Measurements from ENCODE around the gene RAB3GAP1. TPM values are rescaled to one million over a fixed set of nuclear protein-coding genes. Genes with fewer than 3 reads are reported as not detected.
"Not testable (repeated sequence)": the region's sequence is repeated elsewhere in the genome, so short reads cannot be mapped to it uniquely, and the experiment has no call there.

RAB3GAP1 gene
- total RNA-seq, 1 experiment from 2014 or later, result 38.6 TPM

DNA sequence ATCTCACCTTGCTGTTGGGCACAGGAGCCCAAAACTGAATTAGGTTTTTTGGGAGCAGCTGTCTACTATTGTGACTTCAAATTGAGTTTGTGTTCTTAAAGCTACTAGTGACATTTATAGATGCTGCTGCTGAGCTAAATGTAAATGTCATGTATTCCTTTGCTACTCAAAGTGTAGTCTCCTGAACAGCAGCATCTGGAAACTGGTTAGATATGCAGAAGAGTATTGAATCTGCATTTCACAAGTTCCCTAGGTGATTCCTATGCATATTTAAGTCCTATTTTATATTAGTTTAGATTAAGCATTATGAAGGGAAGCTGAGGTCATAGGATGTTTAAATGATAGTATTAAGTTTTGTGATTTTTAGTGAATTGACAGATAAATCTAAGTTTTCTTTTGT lies 67.5 kb downstream of the RAB3GAP1 start:
- in situ Hi-C loops (cut with HindIII; ENCODE audit: low pct_unique_long_range_greater_than_20kb, low sequenced_read_pairs), result no loop called here
- no TSS peak for BruUV-seq (replicated peaks)
- POLR2A ChIA-PET, result no interaction called here

DNA sequence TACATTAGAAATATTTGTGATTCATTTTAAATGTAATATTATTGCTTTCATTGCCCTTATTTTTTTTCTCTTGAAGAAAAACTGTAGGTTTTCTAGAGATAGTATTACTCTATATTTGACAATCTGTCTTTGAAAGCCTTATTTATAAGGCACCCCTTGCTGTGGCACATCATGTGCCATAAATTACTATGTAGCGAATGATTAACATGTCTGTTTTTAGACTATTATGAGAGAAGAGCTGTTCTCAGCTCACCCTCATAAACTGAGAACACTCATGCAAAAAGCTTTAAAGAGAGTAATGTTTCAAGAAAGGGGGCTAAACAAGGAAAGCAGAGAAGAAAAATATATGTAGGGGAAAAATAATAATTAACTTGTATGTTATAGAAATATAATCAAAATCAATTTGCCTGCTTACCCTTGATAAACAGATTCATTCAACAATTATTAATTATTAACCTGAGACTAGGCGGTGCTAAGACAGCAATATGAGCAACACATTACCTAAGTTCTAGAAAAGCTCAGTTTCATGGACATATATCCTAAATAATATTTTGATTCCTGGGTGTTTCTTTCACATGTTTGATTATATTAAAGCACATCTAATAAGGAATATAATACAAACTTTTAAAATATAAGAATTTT lies 69.0 kb downstream of the RAB3GAP1 start:
- Histone ChIP-seq H3K4me3 (ENCODE audit: low read depth in 2 of 2, low read length in 2 of 2) (no peak overlapping the region), H3K36me3 (ENCODE audit: control insufficient read depth, insufficient read depth, low read length) (peaks cover 16% of the 10 kb centered on the region), H3K27ac (ENCODE audit: low read length) (no peak overlapping the region), H3K27me3 (ENCODE audit: control insufficient read depth, insufficient read depth, low read length) (no peaks in the 10 kb centered on the region), H3K4me1 (ENCODE audit: control insufficient read depth, insufficient read depth, low read length) (no peaks in the 10 kb centered on the region), H3K9me3 (ENCODE audit: control insufficient read depth, insufficient read depth, low read depth, low read length) (no peaks in the 10 kb centered on the region)
- in situ Hi-C loops (cut with HindIII; ENCODE audit: low pct_unique_long_range_greater_than_20kb, low sequenced_read_pairs), result no loop called here
- BruUV-seq (replicated peaks), result no TSS peak
- ATAC-seq (no peak), DNase-seq (ENCODE audit: low read depth, low spot score) (no peak)
- CTCF ChIA-PET, result no interaction called here
- intact Hi-C loops (cut with micrococcal nuclease; ENCODE audit: unreplicated experiment), result no loop called here
- TF ChIP-seq, protein P1, sequence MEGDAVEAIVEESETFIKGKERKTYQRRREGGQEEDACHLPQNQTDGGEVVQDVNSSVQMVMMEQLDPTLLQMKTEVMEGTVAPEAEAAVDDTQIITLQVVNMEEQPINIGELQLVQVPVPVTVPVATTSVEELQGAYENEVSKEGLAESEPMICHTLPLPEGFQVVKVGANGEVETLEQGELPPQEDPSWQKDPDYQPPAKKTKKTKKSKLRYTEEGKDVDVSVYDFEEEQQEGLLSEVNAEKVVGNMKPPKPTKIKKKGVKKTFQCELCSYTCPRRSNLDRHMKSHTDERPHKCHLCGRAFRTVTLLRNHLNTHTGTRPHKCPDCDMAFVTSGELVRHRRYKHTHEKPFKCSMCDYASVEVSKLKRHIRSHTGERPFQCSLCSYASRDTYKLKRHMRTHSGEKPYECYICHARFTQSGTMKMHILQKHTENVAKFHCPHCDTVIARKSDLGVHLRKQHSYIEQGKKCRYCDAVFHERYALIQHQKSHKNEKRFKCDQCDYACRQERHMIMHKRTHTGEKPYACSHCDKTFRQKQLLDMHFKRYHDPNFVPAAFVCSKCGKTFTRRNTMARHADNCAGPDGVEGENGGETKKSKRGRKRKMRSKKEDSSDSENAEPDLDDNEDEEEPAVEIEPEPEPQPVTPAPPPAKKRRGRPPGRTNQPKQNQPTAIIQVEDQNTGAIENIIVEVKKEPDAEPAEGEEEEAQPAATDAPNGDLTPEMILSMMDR (IDR thresholded peaks at IDR 0.05), result no peak
- TF ChIP-seq SIN3A (IDR thresholded peaks at IDR 0.05; ENCODE audit: borderline replicate concordance, insufficient read depth, low read depth, low read length) (no peak), TCF7L2 (IDR thresholded peaks at IDR 0.05; ENCODE audit: low read depth, low read length) (no peak), POLR2AphosphoS5 (IDR thresholded peaks at IDR 0.05; ENCODE audit: low read depth, low read length) (no peak)
- TF ChIP-seq, protein P2, sequence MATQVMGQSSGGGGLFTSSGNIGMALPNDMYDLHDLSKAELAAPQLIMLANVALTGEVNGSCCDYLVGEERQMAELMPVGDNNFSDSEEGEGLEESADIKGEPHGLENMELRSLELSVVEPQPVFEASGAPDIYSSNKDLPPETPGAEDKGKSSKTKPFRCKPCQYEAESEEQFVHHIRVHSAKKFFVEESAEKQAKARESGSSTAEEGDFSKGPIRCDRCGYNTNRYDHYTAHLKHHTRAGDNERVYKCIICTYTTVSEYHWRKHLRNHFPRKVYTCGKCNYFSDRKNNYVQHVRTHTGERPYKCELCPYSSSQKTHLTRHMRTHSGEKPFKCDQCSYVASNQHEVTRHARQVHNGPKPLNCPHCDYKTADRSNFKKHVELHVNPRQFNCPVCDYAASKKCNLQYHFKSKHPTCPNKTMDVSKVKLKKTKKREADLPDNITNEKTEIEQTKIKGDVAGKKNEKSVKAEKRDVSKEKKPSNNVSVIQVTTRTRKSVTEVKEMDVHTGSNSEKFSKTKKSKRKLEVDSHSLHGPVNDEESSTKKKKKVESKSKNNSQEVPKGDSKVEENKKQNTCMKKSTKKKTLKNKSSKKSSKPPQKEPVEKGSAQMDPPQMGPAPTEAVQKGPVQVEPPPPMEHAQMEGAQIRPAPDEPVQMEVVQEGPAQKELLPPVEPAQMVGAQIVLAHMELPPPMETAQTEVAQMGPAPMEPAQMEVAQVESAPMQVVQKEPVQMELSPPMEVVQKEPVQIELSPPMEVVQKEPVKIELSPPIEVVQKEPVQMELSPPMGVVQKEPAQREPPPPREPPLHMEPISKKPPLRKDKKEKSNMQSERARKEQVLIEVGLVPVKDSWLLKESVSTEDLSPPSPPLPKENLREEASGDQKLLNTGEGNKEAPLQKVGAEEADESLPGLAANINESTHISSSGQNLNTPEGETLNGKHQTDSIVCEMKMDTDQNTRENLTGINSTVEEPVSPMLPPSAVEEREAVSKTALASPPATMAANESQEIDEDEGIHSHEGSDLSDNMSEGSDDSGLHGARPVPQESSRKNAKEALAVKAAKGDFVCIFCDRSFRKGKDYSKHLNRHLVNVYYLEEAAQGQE (IDR thresholded peaks at IDR 0.05; ENCODE audit: insufficient read depth in 1 of 2, low read depth in 2 of 2, low read length in 1 of 2), result no peak
- POLR2A ChIA-PET, result no interaction called here

More for the DNA sequence above, 67.5 kb downstream of the RAB3GAP1 start:
- no peaks in the 10 kb centered on the region for H3K9me3 ChIP-seq (ENCODE audit: control insufficient read depth, insufficient read depth, low read depth, low read length)
- H3K27ac ChIP-seq (ENCODE audit: low read length), result no peak overlapping the region
- no peaks in the 10 kb centered on the region for H3K4me1 ChIP-seq (ENCODE audit: control insufficient read depth, insufficient read depth, low read length)
- intact Hi-C loops (cut with micrococcal nuclease; ENCODE audit: unreplicated experiment), result no loop called here
- ATAC-seq (no peak), DNase-seq (ENCODE audit: low read depth, low spot score) (no peak)
- H3K4me3 ChIP-seq (ENCODE audit: low read depth in 2 of 2, low read length in 2 of 2), result no peak overlapping the region
- peaks cover 6% of the 10 kb centered on the region; the same call in 1 of the 2 replicates for H3K36me3 ChIP-seq (ENCODE audit: control insufficient read depth, insufficient read depth, low read length)
- H3K27me3 ChIP-seq (ENCODE audit: control insufficient read depth, insufficient read depth, low read length), result no peaks in the 10 kb centered on the region
- CTCF ChIA-PET, result no interaction called here
- TF ChIP-seq POLR2AphosphoS5 (IDR thresholded peaks at IDR 0.05; ENCODE audit: low read depth, low read length) (no peak), SIN3A (IDR thresholded peaks at IDR 0.05; ENCODE audit: borderline replicate concordance, insufficient read depth, low read depth, low read length) (no peak), TCF7L2 (IDR thresholded peaks at IDR 0.05; ENCODE audit: low read depth, low read length) (no peak)
- TF ChIP-seq, protein P1 (IDR thresholded peaks at IDR 0.05), result no peak
- TF ChIP-seq, protein P2 (IDR thresholded peaks at IDR 0.05; ENCODE audit: insufficient read depth in 1 of 2, low read depth in 2 of 2, low read length in 1 of 2), result no peak

DNA sequence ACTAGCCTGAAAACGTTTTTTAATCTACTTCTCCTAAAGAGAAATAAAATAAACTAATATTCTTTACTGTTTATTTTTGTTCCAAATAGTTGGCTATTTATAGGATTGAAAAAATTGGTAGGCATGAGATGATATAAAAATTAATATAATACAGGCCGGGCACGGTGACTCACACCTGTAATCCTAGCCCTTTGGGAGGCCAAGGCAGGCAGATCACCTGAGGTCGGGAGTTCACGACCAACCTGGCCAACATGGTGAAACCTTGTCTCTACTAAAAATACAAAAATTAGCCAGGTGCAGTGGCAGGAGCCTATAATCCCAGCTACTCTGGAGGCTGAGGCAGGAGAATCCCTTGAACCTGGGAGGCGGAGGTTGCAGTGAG lies 69.6 kb downstream of the RAB3GAP1 start:
- BruUV-seq (replicated peaks); POLR2A ChIA-PET; ATAC-seq; H3K27ac ChIP-seq (ENCODE audit: low read length); H3K4me1 ChIP-seq (ENCODE audit: control insufficient read depth, insufficient read depth, low read length); in situ Hi-C loops (cut with HindIII; ENCODE audit: low pct_unique_long_range_greater_than_20kb, low sequenced_read_pairs); intact Hi-C loops (cut with micrococcal nuclease; ENCODE audit: unreplicated experiment); CTCF ChIA-PET; H3K9me3 ChIP-seq (ENCODE audit: control insufficient read depth, insufficient read depth, low read depth, low read length); H3K4me3 ChIP-seq (ENCODE audit: low read depth in 2 of 2, low read length in 2 of 2); H3K27me3 ChIP-seq (ENCODE audit: control insufficient read depth, insufficient read depth, low read length); DNase-seq (ENCODE audit: low read depth, low spot score): not testable (repeated sequence)
- H3K36me3 ChIP-seq (ENCODE audit: control insufficient read depth, insufficient read depth, low read length), result peaks cover 21% of the 10 kb centered on the region
